Peyer's patch (tissue), 4 donors: ENCODE data around the gene CTNS.

Experiments
- CTCF ChIP-seq, 6 experiments: fragments of 450-650 bp in 4 of 6; fragments of 200-600 bp in 2 of 6; sonication (generic) in 1 of 6; IDR thresholded peaks; one replicate each; pipeline ENCODE4 v1.5.1; 2017 to 2019; ENCODE audit warnings: antibody characterized with exemption in 6 of 6, mild to moderate bottlenecking in 3 of 6, moderate library complexity in 1 of 6
- POLR2A ChIP-seq, 2 donors: fragments of 450-650 bp; IDR thresholded peaks; one replicate each; pipeline ENCODE4 v1.5.1; 2017; ENCODE audit warnings: antibody characterized with exemption in 2 of 2, mild to moderate bottlenecking in 2 of 2, moderate library complexity in 2 of 2

- TF ChIP-seq POLR2A (IDR thresholded peaks at IDR 0.05) (no peak), CTCF (IDR thresholded peaks at IDR 0.05) (no peak)
These were observed 22.4 kb downstream of the CTNS start for GRCh38 chr17:3658784-3659449.
